ENCODE data around the gene ART5. TPM values are rescaled to one million over a fixed set of nuclear protein-coding genes. Genes with fewer than 3 reads are reported as not detected.

Gene ART5
- total RNA-seq, 1 donor from 2014 or later: 1.6 TPM

GRCh38 chr11:3675971-3676370, 34.2 kb upstream of the ART5 start:
- TF ChIP-seq CTCF (conservative IDR thresholded peaks at IDR 0.05; ENCODE audit: low read depth, low read length): no peak
- H3K4me3 ChIP-seq (ENCODE audit: low read depth, low read length): no peak overlapping the region
- no peak for DNase-seq (ENCODE audit: low read depth)

- no peak for TF ChIP-seq CTCF (conservative IDR thresholded peaks at IDR 0.05; ENCODE audit: low read depth, low read length)
- H3K4me3 ChIP-seq (ENCODE audit: low read depth, low read length): no peak overlapping the region
- DNase-seq (ENCODE audit: low read depth): peak; percentile 97
Measured at GRCh38 chr11:3674189-3674588, 32.4 kb upstream of the ART5 start.

DNA sequence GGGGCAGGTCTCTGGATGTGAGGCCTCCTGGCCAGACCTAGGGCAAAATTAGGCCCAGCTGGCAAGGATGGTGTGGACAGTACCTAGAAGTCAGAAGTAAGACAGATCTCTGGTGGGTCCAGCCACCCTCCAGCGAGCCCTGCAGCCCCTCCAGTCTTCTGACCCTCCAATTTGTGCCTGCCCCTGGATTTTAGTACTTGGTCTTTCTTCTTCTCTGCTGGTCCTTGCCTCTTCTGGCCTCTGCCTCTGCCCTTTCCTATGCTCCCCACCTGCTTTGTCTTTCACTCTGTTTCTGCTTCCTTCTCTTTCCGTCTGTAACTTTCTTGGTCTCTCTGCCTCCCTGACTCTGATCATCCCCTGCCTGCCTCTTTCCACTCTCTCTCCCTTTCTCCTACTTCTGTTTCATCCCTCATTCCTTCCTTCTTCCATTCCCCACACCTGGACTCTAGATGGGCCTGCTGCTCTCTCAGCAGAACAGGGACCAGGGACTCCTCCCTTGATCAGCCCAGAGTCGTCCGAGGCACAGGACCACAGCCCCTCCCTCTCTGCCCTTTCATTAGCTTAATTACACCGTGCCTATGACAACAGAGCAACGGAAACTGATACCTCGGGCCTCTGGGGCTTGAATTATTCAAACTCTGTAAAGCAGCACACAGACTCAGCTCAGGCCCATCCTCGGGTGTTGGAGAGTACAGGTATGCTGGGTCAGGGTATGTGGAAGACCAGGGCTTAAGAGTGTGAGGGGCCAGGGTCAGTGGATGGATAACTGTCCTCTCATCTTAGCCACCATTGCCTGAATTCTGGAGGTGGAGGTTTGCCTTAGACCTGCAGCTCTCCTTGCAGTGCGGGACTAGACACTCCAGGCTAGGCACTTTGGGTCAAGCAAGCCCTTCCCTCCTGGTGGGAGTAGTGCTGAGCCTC, 29.8 kb upstream of the ART5 start, which contains the start of gene CHRNA10:
Gene CHRNA10, minus strand, starts transcription at position 51 of the 921 bp plus-strand sequence. CDS start 72 bp downstream, outside the sequence.
- DNase-seq (ENCODE audit: low read depth): no peak
- TF ChIP-seq CTCF (conservative IDR thresholded peaks at IDR 0.05; ENCODE audit: low read depth, low read length): no peak
- no peak within 1 kb of the TSS for H3K4me3 ChIP-seq (ENCODE audit: low read depth, low read length)

- no peak for DNase-seq (ENCODE audit: low read depth)
- no peak overlapping the region for H3K4me3 ChIP-seq (ENCODE audit: low read depth, low read length)
- TF ChIP-seq CTCF (conservative IDR thresholded peaks at IDR 0.05; ENCODE audit: low read depth, low read length): no peak
Measured at GRCh38 chr11:3669742-3670183, 28.0 kb upstream of the ART5 start.

GRCh38 chr11:3669128-3669527, 27.3 kb upstream of the ART5 start:
- DNase-seq (ENCODE audit: low read depth): no peak
- H3K4me3 ChIP-seq (ENCODE audit: low read depth, low read length): no peak overlapping the region
- no peak for TF ChIP-seq CTCF (conservative IDR thresholded peaks at IDR 0.05; ENCODE audit: low read depth, low read length)

- TF ChIP-seq CTCF (conservative IDR thresholded peaks at IDR 0.05; ENCODE audit: low read depth, low read length): no peak
- no peak overlapping the region for H3K4me3 ChIP-seq (ENCODE audit: low read depth, low read length)
- DNase-seq (ENCODE audit: low read depth): no peak
Measured at GRCh38 chr11:3667149-3668035, 25.6 kb upstream of the ART5 start.
